GM19463 (cell line): ENCODE data around the gene CCDC39.
A peak's percentile ranks its signal among the peaks of the same experiment; 100 is the strongest.
"Not testable (repeated sequence)": the region's sequence is repeated elsewhere in the genome, so short reads cannot be mapped to it uniquely, and the experiment has no call there.

Source experiments
- ATAC-seq: cut with Tn5 transposase; IDR thresholded peaks from one replicate; pipeline ENCODE4 v1.9.1; 2021; ENCODE audit warnings: mild to moderate bottlenecking, moderate library complexity; ENCODE audit not compliant: unreplicated experiment

Gene CCDC39

GRCh38 chr3:180626844-180627243 is 52.4 kb downstream of the CCDC39 start:
- ATAC-seq, result peak; percentile 93

DNA sequence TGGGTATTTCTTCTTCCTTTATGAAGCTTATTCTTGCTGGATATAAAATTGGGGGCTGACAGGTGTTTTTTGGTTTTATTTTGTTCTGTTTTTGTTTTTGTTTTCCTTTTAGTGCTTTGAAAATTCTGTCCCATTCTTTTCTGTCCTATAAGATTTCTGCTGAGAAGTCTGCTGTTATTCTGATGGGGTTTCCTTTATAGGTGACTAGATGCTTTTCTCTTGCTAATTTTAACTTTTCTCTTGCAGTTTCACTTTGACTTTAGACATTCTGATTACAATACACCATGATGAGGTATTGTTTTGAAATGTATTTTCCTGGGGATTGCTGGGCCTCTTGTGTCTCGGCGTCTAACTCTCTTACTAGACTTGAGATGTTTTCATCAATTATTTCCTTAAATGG is 54.6 kb downstream of the CCDC39 start:
- peak; percentile 49 for ATAC-seq

- no peak for ATAC-seq
These were observed 59.6 kb downstream of the CCDC39 start for GRCh38 chr3:180619723-180620122.

DNA sequence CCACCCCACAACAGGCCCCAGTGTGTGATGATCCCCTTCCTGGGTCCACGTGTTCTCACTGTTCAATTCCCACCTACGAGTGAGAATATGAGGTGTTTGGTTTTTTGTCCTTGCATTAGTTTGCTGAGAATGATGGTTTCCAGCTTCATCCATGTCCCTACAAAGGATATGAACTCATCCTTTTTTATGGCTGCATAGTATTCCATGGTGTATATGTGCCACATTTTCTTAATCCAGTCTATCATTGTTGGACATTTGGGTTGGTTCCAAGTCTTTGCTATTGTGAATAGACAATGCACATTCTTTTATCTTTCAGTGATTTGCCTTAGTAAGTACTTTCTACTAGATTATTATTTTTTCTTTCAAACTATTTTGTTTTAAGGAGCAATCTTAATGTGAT is 60.7 kb downstream of the CCDC39 start:
- not testable (repeated sequence) for ATAC-seq

DNA sequence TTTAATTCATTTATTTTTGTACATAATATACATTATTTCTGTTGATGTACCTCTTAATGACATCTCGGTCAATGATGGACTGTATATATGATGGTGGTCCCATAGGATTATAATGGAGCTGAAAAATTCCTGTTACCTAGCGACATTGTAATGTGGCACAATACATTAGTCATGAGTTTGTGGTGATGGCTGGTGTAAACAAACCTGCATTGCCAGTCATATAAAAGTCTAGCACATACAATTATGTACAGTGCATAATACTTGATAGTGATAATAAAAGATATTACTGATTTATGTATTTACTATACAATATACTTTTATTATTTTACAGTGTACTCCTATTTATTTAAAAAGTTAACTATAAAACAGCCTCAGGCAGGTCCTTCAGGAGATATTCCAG is 62.2 kb downstream of the CCDC39 start:
- no peak for ATAC-seq

GRCh38 chr3:180615954-180616353 is 63.3 kb downstream of the CCDC39 start:
- ATAC-seq, result no peak

DNA sequence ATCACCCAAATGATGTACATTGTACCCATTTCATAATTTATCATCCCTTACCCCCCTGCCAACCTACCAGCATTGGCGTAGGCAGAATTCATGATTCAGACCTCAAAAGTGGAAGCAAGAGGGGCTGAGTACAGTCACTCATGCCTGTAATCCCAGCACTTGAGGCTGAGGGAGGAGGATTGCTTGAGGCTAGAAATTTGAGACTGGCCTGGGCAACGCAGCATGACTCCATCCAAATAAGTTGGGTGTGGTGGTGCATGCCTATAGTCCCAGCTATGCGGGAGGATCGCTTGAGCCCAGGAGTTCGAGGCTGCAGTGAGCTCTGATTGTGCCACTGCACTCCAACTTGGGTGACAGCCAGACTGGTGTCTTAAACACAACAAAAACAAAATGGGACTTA is 66.9 kb downstream of the CCDC39 start:
- no peak for ATAC-seq

DNA sequence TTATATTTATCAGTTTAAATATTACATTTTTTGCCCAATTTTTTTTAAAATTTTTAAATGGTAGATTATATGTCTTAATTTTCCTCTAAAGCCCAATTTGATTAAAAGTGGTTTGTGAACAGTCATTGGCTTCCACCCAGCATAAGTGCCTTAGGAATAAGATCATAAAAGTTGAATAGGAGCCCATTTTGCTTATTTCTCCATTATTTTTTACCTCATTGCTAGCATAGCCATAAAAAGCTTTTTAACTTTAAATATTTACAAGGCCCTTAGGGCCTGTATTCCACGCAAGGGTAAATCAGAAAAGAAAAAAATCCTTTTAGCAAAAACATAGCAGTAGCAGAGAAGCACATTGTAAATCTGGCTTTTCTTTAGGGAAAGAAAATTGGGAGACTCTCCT is 68.3 kb downstream of the CCDC39 start:
- no peak for ATAC-seq

GRCh38 chr3:180601688-180602666 is 77.3 kb downstream of the CCDC39 start, which contains the start of gene TTC14:
Gene TTC14, plus strand, starts transcription at chr3:180602163. Its CDS starts 99 bp downstream, at chr3:180602262.
- peak; percentile 97 for ATAC-seq

- ATAC-seq, result no peak
These were observed 78.8 kb downstream of the CCDC39 start for GRCh38 chr3:180600473-180600872.

GRCh38 chr3:180595559-180595935 is 83.7 kb downstream of the CCDC39 start:
- ATAC-seq, result no peak

DNA sequence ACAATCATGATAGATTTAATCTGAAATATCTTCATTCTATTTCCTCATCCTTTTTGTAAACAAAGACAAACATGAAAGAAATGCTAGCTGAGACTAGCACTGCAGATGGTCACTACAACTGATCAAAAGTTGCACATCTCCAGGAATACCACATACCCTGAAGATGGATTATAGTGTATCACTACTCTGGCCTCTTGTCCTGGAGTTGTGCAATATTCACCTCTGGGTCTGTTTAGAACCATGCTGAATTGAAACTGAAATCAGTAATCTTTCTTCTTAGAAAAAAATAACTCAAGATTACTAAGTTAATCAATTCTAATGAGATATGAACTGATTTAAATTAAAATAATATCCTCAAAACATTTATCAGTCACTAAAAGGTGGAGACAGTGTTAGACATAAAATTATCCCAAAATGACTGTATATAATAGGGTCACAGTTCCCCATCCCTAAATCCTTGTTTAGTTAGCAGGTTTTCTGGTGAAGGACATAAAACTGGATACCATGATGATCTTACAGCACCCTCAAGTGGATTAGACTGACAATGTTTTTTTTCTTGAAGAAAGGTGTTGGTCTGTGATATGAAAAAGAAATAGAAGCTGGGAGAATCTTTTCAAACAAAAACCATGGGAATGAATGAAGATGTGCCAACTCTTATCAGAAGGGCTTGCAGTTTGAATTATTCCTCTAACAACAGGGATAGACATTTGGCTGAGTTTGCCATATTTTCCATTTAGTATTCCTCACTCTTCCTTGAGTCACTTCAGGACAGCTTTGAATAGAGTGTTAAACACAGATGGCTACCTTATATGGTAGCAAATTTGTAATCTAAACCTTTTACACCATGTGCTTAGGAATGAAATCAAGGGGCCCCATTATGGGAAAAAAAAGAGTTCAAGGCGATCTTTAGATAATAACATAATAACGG is 84.4 kb downstream of the CCDC39 start:
- ATAC-seq, result peak; percentile 65

DNA sequence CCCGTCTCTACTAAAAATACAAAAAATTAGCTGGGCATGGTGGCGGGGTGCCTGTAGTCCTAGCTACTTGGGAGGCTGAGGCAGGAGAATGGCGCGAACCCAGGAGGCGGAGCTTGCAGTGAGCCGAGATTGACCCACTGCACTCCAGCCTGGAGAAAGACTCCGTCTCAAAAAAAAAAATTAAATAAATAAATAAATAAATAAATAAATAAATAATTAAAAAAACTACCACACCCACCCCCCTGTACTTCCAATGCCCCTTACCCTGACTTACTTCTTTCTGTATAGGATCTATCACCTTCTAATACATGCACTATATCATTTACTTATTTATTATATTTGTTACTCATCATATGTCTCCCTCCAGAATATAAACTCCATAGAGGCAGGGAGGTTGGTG is 85.7 kb downstream of the CCDC39 start:
- ATAC-seq, result not testable (repeated sequence)

GRCh38 chr3:180590396-180590795 is 88.9 kb downstream of the CCDC39 start:
- ATAC-seq, result no peak

GRCh38 chr3:180580934-180581333 is 98.4 kb downstream of the CCDC39 start:
- ATAC-seq, result no peak

GRCh38 chr3:180575571-180575970 is 103.7 kb downstream of the CCDC39 start:
- ATAC-seq, result no peak

DNA sequence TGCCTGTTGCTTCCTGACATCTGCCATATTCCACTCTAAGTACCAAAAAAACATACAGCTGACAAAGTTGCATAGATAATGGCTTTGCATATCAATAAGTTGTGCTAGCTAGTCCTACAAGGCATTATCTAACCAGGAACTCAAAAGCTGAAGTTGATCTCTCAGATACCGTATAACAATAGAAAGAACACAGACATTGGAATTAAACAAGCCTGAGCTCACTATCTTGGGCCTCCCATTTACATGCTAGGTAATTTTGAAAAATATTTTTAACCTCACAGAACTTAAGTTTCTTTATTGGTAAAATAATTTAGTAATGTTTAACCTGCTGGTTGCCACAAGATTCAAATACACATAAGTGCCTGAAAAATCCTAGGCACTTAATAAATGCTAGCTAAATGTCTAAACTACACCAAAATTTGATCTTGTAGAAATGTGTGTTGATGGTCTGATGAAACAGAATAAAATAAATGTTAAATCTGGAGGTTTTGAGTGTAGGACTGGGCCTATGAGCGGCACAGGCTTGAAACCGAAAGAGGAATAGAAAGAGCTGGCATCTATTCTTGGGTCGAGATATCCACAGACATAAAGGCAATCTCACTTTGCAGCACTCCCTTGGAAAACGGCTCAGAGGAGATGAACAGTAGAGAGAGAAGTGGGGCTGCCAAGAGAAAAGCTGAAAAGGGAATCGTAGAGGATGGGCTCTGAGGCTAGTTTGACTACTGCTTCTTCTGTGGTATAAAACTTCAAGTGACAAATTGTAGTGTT is 107.3 kb downstream of the CCDC39 start:
- peak; percentile 93 for ATAC-seq

DNA sequence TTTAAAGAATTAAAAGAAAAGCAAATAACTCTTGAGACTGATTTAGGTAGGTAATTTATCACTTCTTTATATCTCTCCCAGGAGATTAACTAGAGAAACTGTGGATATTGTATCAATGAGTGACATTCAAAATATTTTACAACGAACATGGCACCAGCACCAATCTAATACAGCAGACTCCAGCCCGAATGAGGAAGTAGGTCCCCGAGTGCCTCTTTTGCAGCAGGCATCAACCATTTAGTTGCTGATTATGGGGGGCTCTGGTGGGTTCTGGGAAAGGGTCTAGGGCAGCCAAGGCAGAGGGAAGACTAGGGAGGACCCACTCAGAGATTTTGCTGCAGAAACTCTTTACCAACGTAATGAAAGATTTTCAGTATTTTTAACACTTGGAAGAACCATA is 109.1 kb downstream of the CCDC39 start:
- no peak for ATAC-seq

- ATAC-seq, result no peak
These were observed 114.6 kb downstream of the CCDC39 start for GRCh38 chr3:180564676-180565075.
